ENCODE data around the gene INTS11. TPM values are rescaled to one million over a fixed set of nuclear protein-coding genes. Genes with fewer than 3 reads are reported as not detected.

The INTS11 gene
- total and polyA plus RNA-seq, 2 of the 13 experiments (the other 11 are each of a cell fraction or from before 2014, with no cell fraction given), result 52.8 to 94.8 TPM

GRCh38 chr1:1358433-1359271 lies 34.2 kb upstream of the INTS11 start, which contains the start of gene MXRA8 (continued):
- TF ChIP-seq ZNF572 (CRISPR knock-in tag; IDR thresholded peaks at IDR 0.05), result no peak
- TF ChIP-seq ZSCAN12 (CRISPR knock-in tag; IDR thresholded peaks at IDR 0.05), result no peak
- peak; percentile 84 for TF ChIP-seq YEATS2 (CRISPR knock-in tag; IDR thresholded peaks at IDR 0.05; ENCODE audit: borderline replicate concordance)
- TF ChIP-seq SAP130 (CRISPR knock-in tag; IDR thresholded peaks at IDR 0.05; ENCODE audit: low read depth), result peak; percentile 76
- peak; percentile 83; the same call in 1 of the 2 replicates for TF ChIP-seq ZNF317 (CRISPR knock-in tag; IDR thresholded peaks at IDR 0.05)
- no peak for TF ChIP-seq RELA (CRISPR knock-in tag; IDR thresholded peaks at IDR 0.05)
- 0 out of 2 replicates have a peak, but pooled peaks have one; percentile 26 for TF ChIP-seq PAX8 (CRISPR knock-in tag; IDR thresholded peaks at IDR 0.05; ENCODE audit: borderline replicate concordance)
- TF ChIP-seq, protein P1, sequence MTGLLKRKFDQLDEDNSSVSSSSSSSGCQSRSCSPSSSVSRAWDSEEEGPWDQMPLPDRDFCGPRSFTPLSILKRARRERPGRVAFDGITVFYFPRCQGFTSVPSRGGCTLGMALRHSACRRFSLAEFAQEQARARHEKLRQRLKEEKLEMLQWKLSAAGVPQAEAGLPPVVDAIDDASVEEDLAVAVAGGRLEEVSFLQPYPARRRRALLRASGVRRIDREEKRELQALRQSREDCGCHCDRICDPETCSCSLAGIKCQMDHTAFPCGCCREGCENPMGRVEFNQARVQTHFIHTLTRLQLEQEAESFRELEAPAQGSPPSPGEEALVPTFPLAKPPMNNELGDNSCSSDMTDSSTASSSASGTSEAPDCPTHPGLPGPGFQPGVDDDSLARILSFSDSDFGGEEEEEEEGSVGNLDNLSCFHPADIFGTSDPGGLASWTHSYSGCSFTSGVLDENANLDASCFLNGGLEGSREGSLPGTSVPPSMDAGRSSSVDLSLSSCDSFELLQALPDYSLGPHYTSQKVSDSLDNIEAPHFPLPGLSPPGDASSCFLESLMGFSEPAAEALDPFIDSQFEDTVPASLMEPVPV (CRISPR knock-in tag; IDR thresholded peaks at IDR 0.05), result peak; percentile 83
- peak; percentile 57 for TF ChIP-seq KAT8 (CRISPR knock-in tag; IDR thresholded peaks at IDR 0.05)
- TF ChIP-seq, protein P2, sequence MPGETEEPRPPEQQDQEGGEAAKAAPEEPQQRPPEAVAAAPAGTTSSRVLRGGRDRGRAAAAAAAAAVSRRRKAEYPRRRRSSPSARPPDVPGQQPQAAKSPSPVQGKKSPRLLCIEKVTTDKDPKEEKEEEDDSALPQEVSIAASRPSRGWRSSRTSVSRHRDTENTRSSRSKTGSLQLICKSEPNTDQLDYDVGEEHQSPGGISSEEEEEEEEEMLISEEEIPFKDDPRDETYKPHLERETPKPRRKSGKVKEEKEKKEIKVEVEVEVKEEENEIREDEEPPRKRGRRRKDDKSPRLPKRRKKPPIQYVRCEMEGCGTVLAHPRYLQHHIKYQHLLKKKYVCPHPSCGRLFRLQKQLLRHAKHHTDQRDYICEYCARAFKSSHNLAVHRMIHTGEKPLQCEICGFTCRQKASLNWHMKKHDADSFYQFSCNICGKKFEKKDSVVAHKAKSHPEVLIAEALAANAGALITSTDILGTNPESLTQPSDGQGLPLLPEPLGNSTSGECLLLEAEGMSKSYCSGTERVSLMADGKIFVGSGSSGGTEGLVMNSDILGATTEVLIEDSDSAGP (CRISPR knock-in tag; IDR thresholded peaks at IDR 0.05; ENCODE audit: borderline replicate concordance), result peak; percentile 66
- peak; percentile 84 for TF ChIP-seq ZNF687 (CRISPR knock-in tag; IDR thresholded peaks at IDR 0.05)
- peak; percentile 51 for TF ChIP-seq MYC (CRISPR knock-in tag; IDR thresholded peaks at IDR 0.05; ENCODE audit: borderline replicate concordance)
- peak; percentile 56; the same call in 1 of the 2 replicates for TF ChIP-seq MTERF4 (CRISPR knock-in tag; IDR thresholded peaks at IDR 0.05)
- TF ChIP-seq, protein P3, sequence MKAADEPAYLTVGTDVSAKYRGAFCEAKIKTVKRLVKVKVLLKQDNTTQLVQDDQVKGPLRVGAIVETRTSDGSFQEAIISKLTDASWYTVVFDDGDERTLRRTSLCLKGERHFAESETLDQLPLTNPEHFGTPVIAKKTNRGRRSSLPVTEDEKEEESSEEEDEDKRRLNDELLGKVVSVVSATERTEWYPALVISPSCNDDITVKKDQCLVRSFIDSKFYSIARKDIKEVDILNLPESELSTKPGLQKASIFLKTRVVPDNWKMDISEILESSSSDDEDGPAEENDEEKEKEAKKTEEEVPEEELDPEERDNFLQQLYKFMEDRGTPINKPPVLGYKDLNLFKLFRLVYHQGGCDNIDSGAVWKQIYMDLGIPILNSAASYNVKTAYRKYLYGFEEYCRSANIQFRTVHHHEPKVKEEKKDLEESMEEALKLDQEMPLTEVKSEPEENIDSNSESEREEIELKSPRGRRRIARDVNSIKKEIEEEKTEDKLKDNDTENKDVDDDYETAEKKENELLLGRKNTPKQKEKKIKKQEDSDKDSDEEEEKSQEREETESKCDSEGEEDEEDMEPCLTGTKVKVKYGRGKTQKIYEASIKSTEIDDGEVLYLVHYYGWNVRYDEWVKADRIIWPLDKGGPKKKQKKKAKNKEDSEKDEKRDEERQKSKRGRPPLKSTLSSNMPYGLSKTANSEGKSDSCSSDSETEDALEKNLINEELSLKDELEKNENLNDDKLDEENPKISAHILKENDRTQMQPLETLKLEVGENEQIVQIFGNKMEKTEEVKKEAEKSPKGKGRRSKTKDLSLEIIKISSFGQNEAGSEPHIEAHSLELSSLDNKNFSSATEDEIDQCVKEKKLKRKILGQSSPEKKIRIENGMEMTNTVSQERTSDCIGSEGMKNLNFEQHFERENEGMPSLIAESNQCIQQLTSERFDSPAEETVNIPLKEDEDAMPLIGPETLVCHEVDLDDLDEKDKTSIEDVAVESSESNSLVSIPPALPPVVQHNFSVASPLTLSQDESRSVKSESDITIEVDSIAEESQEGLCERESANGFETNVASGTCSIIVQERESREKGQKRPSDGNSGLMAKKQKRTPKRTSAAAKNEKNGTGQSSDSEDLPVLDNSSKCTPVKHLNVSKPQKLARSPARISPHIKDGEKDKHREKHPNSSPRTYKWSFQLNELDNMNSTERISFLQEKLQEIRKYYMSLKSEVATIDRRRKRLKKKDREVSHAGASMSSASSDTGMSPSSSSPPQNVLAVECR (CRISPR knock-in tag; IDR thresholded peaks at IDR 0.05; ENCODE audit: borderline replicate concordance), result peak; percentile 52; the same call in 1 of the 2 replicates
- TF ChIP-seq ZNF136 (CRISPR knock-in tag; IDR thresholded peaks at IDR 0.05; ENCODE audit: low read depth), result 0 out of 2 replicates have a peak, but pooled peaks have one; percentile 29
